WTC11 (cell line): Measurements from ENCODE around the gene MYLK4. TPM values are rescaled to one million over a fixed set of nuclear protein-coding genes. Genes with fewer than 3 reads are reported as not detected.

Experiments used
- ATAC-seq: fragments of 200-7000 bp; cut with Tn5 transposase; 2 replicates; pipeline ENCODE4 v1.10.0; 2021; ENCODE audit warnings: mild to moderate bottlenecking, moderate library complexity
- CTCF ChIA-PET: fragments of 300-600 bp; sonication (Branson Sonifier 250); formaldehyde crosslinking; loops from one replicate; lab custom pipeline; 2021; ENCODE audit warnings: antibody characterized with exemption; lab: Charles Lee
- POLR2A ChIA-PET: fragments of 350-600 bp; sonication (Branson Sonifier 250); formaldehyde crosslinking; loops from one replicate; lab custom pipeline; 2021; ENCODE audit warnings: antibody characterized with exemption; lab: Charles Lee
- DNase-seq: peaks from one replicate; pipeline ENCODE4 v3.0.0; 2021; ENCODE audit warnings: low spot score
- H3K27ac Mint-ChIP-seq: 2 replicates; pipeline ENCODE4 v1.8.0; 2021; ENCODE audit warnings: mixed read lengths
- H3K27me3 Mint-ChIP-seq: 2 replicates; pipeline ENCODE4 v1.8.0; 2021; ENCODE audit warnings: low read depth, mild to moderate bottlenecking, moderate library complexity, mixed read lengths
- H3K36me3 Mint-ChIP-seq: 2 replicates; pipeline ENCODE4 v1.8.0; 2021; ENCODE audit warnings: mixed read lengths
- H3K4me1 Mint-ChIP-seq: 2 replicates; pipeline ENCODE4 v1.8.0; 2022; ENCODE audit warnings: mixed read lengths
- H3K4me3 Mint-ChIP-seq: 2 replicates; pipeline ENCODE4 v1.8.0; 2021; ENCODE audit warnings: mild to moderate bottlenecking, moderate library complexity, mixed read lengths
- H3K9me3 Mint-ChIP-seq: 2 replicates; pipeline ENCODE4 v1.8.0; 2021; ENCODE audit warnings: mixed read lengths
- EMX1 ChIP-seq: fragments of 250-450 bp; sonication (Bioruptor Pico); IDR thresholded peaks from 2 replicates; pipeline ENCODE4 v1.8.0; 2021; ENCODE audit warnings: mild to moderate bottlenecking
- ERG ChIP-seq: fragments of 250-450 bp; sonication (Bioruptor Pico); IDR thresholded peaks from 2 replicates; pipeline ENCODE4 v1.8.0; 2021; ENCODE audit warnings: mild to moderate bottlenecking
- FOXJ3 ChIP-seq: sonication (generic); formaldehyde crosslinking; IDR thresholded peaks from 2 replicates; pipeline ENCODE4 v1.9.0; 2021; ENCODE audit warnings: missing genetic modification reagents, mild to moderate bottlenecking, borderline replicate concordance
- GRHL2 ChIP-seq: fragments of 250-450 bp; sonication (Bioruptor Pico); IDR thresholded peaks from 2 replicates; pipeline ENCODE4 v1.8.0; 2022; ENCODE audit warnings: mild to moderate bottlenecking, moderate library complexity; ENCODE audit not compliant: insufficient replicate concordance, severe bottlenecking
- KAT7 ChIP-seq: sonication (generic); formaldehyde crosslinking; IDR thresholded peaks from 2 replicates; pipeline ENCODE4 v1.8.1; 2023; ENCODE audit warnings: missing genetic modification reagents, mild to moderate bottlenecking, borderline replicate concordance
- NFATC4 ChIP-seq: fragments of 250-450 bp; sonication (Bioruptor Pico); IDR thresholded peaks from 2 replicates; pipeline ENCODE4 v1.9.0; 2021; ENCODE audit warnings: mild to moderate bottlenecking
- NFE2L1 ChIP-seq: sonication (generic); formaldehyde crosslinking; IDR thresholded peaks from 2 replicates; pipeline ENCODE4 v1.8.1; 2023; ENCODE audit warnings: missing genetic modification reagents
- SMAD3 ChIP-seq: sonication (generic); formaldehyde crosslinking; IDR thresholded peaks from 2 replicates; pipeline ENCODE4 v1.8.0; 2022; ENCODE audit warnings: missing genetic modification reagents, mild to moderate bottlenecking, borderline replicate concordance
- TEAD1 ChIP-seq: sonication (generic); formaldehyde crosslinking; IDR thresholded peaks from 2 replicates; pipeline ENCODE4 v1.8.0; 2022; ENCODE audit warnings: mild to moderate bottlenecking, missing genetic modification reagents
- TP53 ChIP-seq: sonication (generic); formaldehyde crosslinking; IDR thresholded peaks from 2 replicates; pipeline ENCODE4 v1.8.1; 2023; ENCODE audit warnings: mild to moderate bottlenecking, missing genetic modification reagents
- USF2 ChIP-seq: sonication (generic); formaldehyde crosslinking; IDR thresholded peaks from 2 replicates; pipeline ENCODE4 v1.8.1; 2023; ENCODE audit warnings: mild to moderate bottlenecking, missing genetic modification reagents, moderate library complexity
- ZBTB21 ChIP-seq: sonication (generic); formaldehyde crosslinking; IDR thresholded peaks from 2 replicates; pipeline ENCODE4 v1.8.1; 2023; ENCODE audit warnings: mild to moderate bottlenecking, missing genetic modification reagents, borderline replicate concordance
- ZNF512 ChIP-seq: sonication (generic); formaldehyde crosslinking; IDR thresholded peaks from 2 replicates; pipeline ENCODE4 v1.8.1; 2022; ENCODE audit warnings: missing genetic modification reagents, borderline replicate concordance
- total RNA-seq: library from RNA; stranded (reverse); gene quantifications from 3 replicates; pipeline ENCODE4 v1.2.3, GENCODE V29; 2021
- TF ChIP-seq, protein P1 (sequence below): sonication (generic); formaldehyde crosslinking; IDR thresholded peaks from 2 replicates; pipeline ENCODE4 v1.8.1; 2023; ENCODE audit warnings: mild to moderate bottlenecking, missing genetic modification reagents, borderline replicate concordance
- TF ChIP-seq, protein P2 (sequence below): sonication (generic); formaldehyde crosslinking; IDR thresholded peaks from 2 replicates; pipeline ENCODE4 v1.8.1; 2022; ENCODE audit warnings: low read depth, missing genetic modification reagents, borderline replicate concordance
- TF ChIP-seq, protein P3 (sequence below): sonication (generic); formaldehyde crosslinking; IDR thresholded peaks from 2 replicates; pipeline ENCODE4 v1.8.0; 2022; ENCODE audit warnings: mild to moderate bottlenecking, missing genetic modification reagents
- TF ChIP-seq, protein P4 (sequence below): fragments of 250-450 bp; sonication (Bioruptor Pico); IDR thresholded peaks from 2 replicates; pipeline ENCODE4 v2.1.2; 2022; ENCODE audit warnings: mild to moderate bottlenecking, moderate library complexity
- TF ChIP-seq, protein P5 (sequence below): fragments of 250-450 bp; sonication (Bioruptor Pico); IDR thresholded peaks from 2 replicates; pipeline ENCODE4 v1.9.0; 2021; ENCODE audit warnings: moderate library complexity, mild to moderate bottlenecking, inconsistent platforms, borderline replicate concordance
- TF ChIP-seq, protein P6 (sequence below): sonication (generic); formaldehyde crosslinking; IDR thresholded peaks from 2 replicates; pipeline ENCODE4 v1.8.1; 2023; ENCODE audit warnings: mild to moderate bottlenecking, missing genetic modification reagents

Gene MYLK4
- total RNA-seq, 1 experiment from 2014 or later, result 0.13 TPM

GRCh38 chr6:2791450-2791974 lies 40.8 kb upstream of the MYLK4 start:
- H3K4me3 Mint-ChIP-seq, result no peak overlapping the region

More at GRCh38 chr6:2791450-2791974, 40.8 kb upstream of the MYLK4 start:
- ATAC-seq (no peak), DNase-seq (no peak)
- no peak for TF ChIP-seq KAT7 (CRISPR knock-in tag)
- no peak for TF ChIP-seq ZNF512 (CRISPR knock-in tag)
- no peak for TF ChIP-seq FOXJ3 (CRISPR knock-in tag)
- no peak for TF ChIP-seq NFE2L1 (CRISPR knock-in tag)
- TF ChIP-seq, protein P1, sequence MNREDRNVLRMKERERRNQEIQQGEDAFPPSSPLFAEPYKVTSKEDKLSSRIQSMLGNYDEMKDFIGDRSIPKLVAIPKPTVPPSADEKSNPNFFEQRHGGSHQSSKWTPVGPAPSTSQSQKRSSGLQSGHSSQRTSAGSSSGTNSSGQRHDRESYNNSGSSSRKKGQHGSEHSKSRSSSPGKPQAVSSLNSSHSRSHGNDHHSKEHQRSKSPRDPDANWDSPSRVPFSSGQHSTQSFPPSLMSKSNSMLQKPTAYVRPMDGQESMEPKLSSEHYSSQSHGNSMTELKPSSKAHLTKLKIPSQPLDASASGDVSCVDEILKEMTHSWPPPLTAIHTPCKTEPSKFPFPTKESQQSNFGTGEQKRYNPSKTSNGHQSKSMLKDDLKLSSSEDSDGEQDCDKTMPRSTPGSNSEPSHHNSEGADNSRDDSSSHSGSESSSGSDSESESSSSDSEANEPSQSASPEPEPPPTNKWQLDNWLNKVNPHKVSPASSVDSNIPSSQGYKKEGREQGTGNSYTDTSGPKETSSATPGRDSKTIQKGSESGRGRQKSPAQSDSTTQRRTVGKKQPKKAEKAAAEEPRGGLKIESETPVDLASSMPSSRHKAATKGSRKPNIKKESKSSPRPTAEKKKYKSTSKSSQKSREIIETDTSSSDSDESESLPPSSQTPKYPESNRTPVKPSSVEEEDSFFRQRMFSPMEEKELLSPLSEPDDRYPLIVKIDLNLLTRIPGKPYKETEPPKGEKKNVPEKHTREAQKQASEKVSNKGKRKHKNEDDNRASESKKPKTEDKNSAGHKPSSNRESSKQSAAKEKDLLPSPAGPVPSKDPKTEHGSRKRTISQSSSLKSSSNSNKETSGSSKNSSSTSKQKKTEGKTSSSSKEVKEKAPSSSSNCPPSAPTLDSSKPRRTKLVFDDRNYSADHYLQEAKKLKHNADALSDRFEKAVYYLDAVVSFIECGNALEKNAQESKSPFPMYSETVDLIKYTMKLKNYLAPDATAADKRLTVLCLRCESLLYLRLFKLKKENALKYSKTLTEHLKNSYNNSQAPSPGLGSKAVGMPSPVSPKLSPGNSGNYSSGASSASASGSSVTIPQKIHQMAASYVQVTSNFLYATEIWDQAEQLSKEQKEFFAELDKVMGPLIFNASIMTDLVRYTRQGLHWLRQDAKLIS (CRISPR knock-in tag), result no peak
- TF ChIP-seq, protein P2, sequence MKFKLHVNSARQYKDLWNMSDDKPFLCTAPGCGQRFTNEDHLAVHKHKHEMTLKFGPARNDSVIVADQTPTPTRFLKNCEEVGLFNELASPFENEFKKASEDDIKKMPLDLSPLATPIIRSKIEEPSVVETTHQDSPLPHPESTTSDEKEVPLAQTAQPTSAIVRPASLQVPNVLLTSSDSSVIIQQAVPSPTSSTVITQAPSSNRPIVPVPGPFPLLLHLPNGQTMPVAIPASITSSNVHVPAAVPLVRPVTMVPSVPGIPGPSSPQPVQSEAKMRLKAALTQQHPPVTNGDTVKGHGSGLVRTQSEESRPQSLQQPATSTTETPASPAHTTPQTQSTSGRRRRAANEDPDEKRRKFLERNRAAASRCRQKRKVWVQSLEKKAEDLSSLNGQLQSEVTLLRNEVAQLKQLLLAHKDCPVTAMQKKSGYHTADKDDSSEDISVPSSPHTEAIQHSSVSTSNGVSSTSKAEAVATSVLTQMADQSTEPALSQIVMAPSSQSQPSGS (CRISPR knock-in tag), result no peak
- TF ChIP-seq SMAD3 (CRISPR knock-in tag), result no peak
- TF ChIP-seq ERG (CRISPR knock-in tag), result no peak
- TF ChIP-seq, protein P3, sequence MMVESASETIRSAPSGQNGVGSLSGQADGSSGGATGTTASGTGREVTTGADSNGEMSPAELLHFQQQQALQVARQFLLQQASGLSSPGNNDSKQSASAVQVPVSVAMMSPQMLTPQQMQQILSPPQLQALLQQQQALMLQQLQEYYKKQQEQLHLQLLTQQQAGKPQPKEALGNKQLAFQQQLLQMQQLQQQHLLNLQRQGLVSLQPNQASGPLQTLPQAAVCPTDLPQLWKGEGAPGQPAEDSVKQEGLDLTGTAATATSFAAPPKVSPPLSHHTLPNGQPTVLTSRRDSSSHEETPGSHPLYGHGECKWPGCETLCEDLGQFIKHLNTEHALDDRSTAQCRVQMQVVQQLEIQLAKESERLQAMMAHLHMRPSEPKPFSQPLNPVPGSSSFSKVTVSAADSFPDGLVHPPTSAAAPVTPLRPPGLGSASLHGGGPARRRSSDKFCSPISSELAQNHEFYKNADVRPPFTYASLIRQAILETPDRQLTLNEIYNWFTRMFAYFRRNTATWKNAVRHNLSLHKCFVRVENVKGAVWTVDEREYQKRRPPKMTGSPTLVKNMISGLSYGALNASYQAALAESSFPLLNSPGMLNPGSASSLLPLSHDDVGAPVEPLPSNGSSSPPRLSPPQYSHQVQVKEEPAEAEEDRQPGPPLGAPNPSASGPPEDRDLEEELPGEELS (CRISPR knock-in tag), result no peak
- no peak for TF ChIP-seq USF2 (CRISPR knock-in tag)
- TF ChIP-seq, protein P4, sequence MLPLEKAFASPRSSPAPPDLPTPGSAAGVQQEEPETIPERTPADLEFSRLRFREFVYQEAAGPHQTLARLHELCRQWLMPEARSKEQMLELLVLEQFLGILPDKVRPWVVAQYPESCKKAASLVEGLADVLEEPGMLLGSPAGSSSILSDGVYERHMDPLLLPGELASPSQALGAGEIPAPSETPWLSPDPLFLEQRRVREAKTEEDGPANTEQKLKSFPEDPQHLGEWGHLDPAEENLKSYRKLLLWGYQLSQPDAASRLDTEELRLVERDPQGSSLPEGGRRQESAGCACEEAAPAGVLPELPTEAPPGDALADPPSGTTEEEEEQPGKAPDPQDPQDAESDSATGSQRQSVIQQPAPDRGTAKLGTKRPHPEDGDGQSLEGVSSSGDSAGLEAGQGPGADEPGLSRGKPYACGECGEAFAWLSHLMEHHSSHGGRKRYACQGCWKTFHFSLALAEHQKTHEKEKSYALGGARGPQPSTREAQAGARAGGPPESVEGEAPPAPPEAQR, result no peak
- TF ChIP-seq GRHL2 (CRISPR knock-in tag), result no peak
- TF ChIP-seq, protein P5, sequence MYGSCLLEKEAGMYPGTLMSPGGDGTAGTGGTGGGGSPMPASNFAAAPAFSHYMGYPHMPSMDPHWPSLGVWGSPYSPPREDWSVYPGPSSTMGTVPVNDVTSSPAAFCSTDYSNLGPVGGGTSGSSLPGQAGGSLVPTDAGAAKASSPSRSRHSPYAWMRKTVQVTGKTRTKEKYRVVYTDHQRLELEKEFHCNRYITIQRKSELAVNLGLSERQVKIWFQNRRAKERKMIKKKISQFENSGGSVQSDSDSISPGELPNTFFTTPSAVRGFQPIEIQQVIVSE (CRISPR knock-in tag), result no peak
- no peak for TF ChIP-seq TEAD1 (CRISPR knock-in tag)
- no peak for TF ChIP-seq ZBTB21 (CRISPR knock-in tag)
- TF ChIP-seq, protein P6, sequence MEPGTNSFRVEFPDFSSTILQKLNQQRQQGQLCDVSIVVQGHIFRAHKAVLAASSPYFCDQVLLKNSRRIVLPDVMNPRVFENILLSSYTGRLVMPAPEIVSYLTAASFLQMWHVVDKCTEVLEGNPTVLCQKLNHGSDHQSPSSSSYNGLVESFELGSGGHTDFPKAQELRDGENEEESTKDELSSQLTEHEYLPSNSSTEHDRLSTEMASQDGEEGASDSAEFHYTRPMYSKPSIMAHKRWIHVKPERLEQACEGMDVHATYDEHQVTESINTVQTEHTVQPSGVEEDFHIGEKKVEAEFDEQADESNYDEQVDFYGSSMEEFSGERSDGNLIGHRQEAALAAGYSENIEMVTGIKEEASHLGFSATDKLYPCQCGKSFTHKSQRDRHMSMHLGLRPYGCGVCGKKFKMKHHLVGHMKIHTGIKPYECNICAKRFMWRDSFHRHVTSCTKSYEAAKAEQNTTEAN (CRISPR knock-in tag), result no peak
- no peak for TF ChIP-seq NFATC4 (CRISPR knock-in tag)
- TF ChIP-seq EMX1 (CRISPR knock-in tag), result no peak
- TF ChIP-seq TP53, result no peak
- H3K9me3 Mint-ChIP-seq, result no peaks in the 10 kb centered on the region
- H3K27me3 Mint-ChIP-seq, result no peaks in the 10 kb centered on the region
- H3K36me3 Mint-ChIP-seq, result peaks cover 12% of the 10 kb centered on the region
- peak overlapping the region; percentile 95 for H3K27ac Mint-ChIP-seq
- ChIA-PET CTCF (interaction anchor here (0.6 to 3.2 kb wide), 54 partner anchors 8 to 1147 kb away, joined by 3 to 68 read pairs (median 6); partner anchors contain the start of genes MYLK4, NQO2, SERPINB1 and WRNIP1), POLR2A (interaction anchor here (0.7 to 1.7 kb wide), 4 partner anchors 9 to 135 kb away, joined by 5 to 8 read pairs (median 6); partner anchors contain the start of gene SERPINB1)
- peaks cover 13% of the 10 kb centered on the region for H3K4me1 Mint-ChIP-seq
